A204.1 (cell line): ENCODE measurements around the gene HYAL1.

Source experiments
- FAIRE-seq: peaks from 2 replicates; lab custom pipeline; 2012; peaks lifted over from hg19 to GRCh38; lab: Jason Lieb, UNC

HYAL1 gene

GRCh38 chr3:50260027-50260941 is 43.1 kb downstream of the HYAL1 start:
- no peak for FAIRE-seq

GRCh38 chr3:50259432-50260026 is 43.8 kb downstream of the HYAL1 start:
- FAIRE-seq, result no peak

GRCh38 chr3:50258979-50259378 is 44.4 kb downstream of the HYAL1 start:
- FAIRE-seq, result no peak

GRCh38 chr3:50258029-50258680 is 45.2 kb downstream of the HYAL1 start:
- FAIRE-seq, result no peak

GRCh38 chr3:50256978-50257890 is 46.1 kb downstream of the HYAL1 start:
- no peak for FAIRE-seq

- no peak for FAIRE-seq
These were observed 48.1 kb downstream of the HYAL1 start for GRCh38 chr3:50255251-50255615.

- no peak for FAIRE-seq
These were observed 48.7 kb downstream of the HYAL1 start for GRCh38 chr3:50254577-50255250.

GRCh38 chr3:50251220-50251619 is 52.2 kb downstream of the HYAL1 start:
- no peak for FAIRE-seq

- FAIRE-seq, result no peak
These were observed 52.9 kb downstream of the HYAL1 start for GRCh38 chr3:50250514-50250913.
